SU-DHL-6 (cell line): ENCODE measurements around the gene RMND5B.

Source experiments
- EZH2phosphoT487 ChIP-seq: fragments of 200-600 bp; sonication (generic), shearing (Covaris generic); conservative IDR thresholded peaks from 2 replicates; pipeline ENCODE4 v1.6.1; 2018; ENCODE audit warnings: mild to moderate bottlenecking, antibody characterized with exemption, low read length, moderate library complexity, mixed read lengths
- TF ChIP-seq, protein P1 (sequence below): fragments of 200-600 bp; sonication (generic); IDR thresholded peaks from one replicate; pipeline ENCODE4 v1.5.1; 2017; ENCODE audit warnings: antibody characterized with exemption, mild to moderate bottlenecking, low read length, moderate library complexity; ENCODE audit not compliant: insufficient read depth, poor library complexity, severe bottlenecking

- TF ChIP-seq, protein P1, sequence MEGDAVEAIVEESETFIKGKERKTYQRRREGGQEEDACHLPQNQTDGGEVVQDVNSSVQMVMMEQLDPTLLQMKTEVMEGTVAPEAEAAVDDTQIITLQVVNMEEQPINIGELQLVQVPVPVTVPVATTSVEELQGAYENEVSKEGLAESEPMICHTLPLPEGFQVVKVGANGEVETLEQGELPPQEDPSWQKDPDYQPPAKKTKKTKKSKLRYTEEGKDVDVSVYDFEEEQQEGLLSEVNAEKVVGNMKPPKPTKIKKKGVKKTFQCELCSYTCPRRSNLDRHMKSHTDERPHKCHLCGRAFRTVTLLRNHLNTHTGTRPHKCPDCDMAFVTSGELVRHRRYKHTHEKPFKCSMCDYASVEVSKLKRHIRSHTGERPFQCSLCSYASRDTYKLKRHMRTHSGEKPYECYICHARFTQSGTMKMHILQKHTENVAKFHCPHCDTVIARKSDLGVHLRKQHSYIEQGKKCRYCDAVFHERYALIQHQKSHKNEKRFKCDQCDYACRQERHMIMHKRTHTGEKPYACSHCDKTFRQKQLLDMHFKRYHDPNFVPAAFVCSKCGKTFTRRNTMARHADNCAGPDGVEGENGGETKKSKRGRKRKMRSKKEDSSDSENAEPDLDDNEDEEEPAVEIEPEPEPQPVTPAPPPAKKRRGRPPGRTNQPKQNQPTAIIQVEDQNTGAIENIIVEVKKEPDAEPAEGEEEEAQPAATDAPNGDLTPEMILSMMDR = no peak
- TF ChIP-seq EZH2phosphoT487 = no peak
Observed at GRCh38 chr5:178115136-178115813, 15.5 kb upstream of the RMND5B start.
